Neural progenitor cell (in vitro differentiated cells): ENCODE results near the gene PKNOX2.

Experiments used
- EZH2 ChIP-seq: fragments of 200-600 bp; sonication (generic); IDR thresholded peaks from 2 replicates; pipeline ENCODE4 v1.6.1; 2017; ENCODE audit warnings: antibody characterized with exemption, mild to moderate bottlenecking, moderate library complexity
- EZH2phosphoT487 ChIP-seq: fragments of 200-600 bp; sonication (generic); IDR thresholded peaks from 2 replicates; pipeline ENCODE4 v1.6.1; 2017; ENCODE audit warnings: antibody characterized with exemption
- TF ChIP-seq, protein P1 (sequence below): fragments of 200-600 bp; sonication (generic); IDR thresholded peaks from 2 replicates; pipeline ENCODE4 v1.5.1; 2017; ENCODE audit warnings: antibody characterized with exemption, mild to moderate bottlenecking

DNA sequence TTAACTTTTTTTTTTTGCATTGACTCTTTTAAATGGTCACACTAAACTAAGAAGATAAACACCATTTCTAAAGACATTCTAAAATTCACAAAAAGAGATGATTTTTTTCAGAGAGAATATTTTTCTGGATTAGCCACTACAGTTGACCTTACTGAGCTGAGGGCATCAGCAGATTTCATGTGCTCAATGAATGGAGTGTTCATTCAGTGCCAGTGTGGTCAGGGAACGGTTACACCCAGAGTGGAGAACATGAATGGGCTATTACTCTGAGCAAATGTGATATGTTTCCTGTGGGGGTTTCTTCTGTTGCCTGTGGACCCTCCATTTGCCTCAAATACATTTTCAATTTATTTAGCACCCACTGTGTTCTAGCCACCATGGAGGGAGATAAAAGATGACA lies 19.1 kb downstream of the PKNOX2 start:
- TF ChIP-seq EZH2 (no peak), EZH2phosphoT487 (no peak)
- TF ChIP-seq, protein P1, sequence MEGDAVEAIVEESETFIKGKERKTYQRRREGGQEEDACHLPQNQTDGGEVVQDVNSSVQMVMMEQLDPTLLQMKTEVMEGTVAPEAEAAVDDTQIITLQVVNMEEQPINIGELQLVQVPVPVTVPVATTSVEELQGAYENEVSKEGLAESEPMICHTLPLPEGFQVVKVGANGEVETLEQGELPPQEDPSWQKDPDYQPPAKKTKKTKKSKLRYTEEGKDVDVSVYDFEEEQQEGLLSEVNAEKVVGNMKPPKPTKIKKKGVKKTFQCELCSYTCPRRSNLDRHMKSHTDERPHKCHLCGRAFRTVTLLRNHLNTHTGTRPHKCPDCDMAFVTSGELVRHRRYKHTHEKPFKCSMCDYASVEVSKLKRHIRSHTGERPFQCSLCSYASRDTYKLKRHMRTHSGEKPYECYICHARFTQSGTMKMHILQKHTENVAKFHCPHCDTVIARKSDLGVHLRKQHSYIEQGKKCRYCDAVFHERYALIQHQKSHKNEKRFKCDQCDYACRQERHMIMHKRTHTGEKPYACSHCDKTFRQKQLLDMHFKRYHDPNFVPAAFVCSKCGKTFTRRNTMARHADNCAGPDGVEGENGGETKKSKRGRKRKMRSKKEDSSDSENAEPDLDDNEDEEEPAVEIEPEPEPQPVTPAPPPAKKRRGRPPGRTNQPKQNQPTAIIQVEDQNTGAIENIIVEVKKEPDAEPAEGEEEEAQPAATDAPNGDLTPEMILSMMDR, result no peak
